ENCODE measurements around the gene DNAJC1. TPM values are rescaled to one million over a fixed set of nuclear protein-coding genes. Genes with fewer than 3 reads are reported as not detected.
"Not testable (repeated sequence)": the region's sequence is repeated elsewhere in the genome, so short reads cannot be mapped to it uniquely, and the experiment has no call there.

Gene DNAJC1
- polyA plus RNA-seq, 1 donor (not counting 4 experiments of a cell fraction or from before 2014, with no cell fraction given), result 24.8 TPM

DNA sequence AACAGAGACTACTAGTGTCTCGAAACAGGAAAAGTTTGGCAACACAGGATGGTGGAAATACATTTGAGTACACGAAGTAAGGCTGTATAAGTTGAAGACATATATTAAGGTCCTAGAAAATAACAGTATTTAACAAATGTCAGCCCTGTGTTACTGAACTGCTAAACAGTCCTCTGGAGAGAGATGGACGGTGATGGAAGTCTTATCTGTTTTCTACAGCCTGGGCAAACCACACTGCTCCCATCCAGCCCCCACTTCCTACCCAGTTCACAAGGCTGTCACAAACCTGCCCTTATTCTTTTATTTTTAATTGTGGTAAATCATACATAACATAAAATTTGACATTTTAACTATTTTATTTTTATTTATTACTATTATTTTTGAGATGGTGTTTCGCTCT, 179.1 kb downstream of the DNAJC1 start:
- DNase-seq (ENCODE audit: low read depth, low spot score) (no peak), FAIRE-seq (no peak)
- dilution Hi-C loops (cut with MboI; ENCODE audit: extremely low pct_ligation_motif_present, low sequenced_read_pairs), result no loop called here
- Histone ChIP-seq H3K9ac (ENCODE audit: control insufficient read depth, extremely low read depth, insufficient read depth, low read length) (no peak overlapping the region), H2AFZ (ENCODE audit: control insufficient read depth, low read length) (no peak overlapping the region), H3K27ac (ENCODE audit: control insufficient read depth, insufficient read depth, low read length) (no peak overlapping the region), H4K20me1 (ENCODE audit: control insufficient read depth, extremely low read depth, insufficient read depth, low read length) (no peaks in the 10 kb centered on the region), H3K4me3 (ENCODE audit: control insufficient read depth in 2 of 3, extremely low read depth in 1 of 3, insufficient read depth in 2 of 3, low read depth in 1 of 3, low read length in 3 of 3) (no peak overlapping the region), H3K27me3 (ENCODE audit: control insufficient read depth, extremely low read depth, insufficient read depth, low read length) (no peaks in the 10 kb centered on the region), H3K4me2 (ENCODE audit: control insufficient read depth, extremely low read depth, insufficient read depth, low read depth, low read length) (no peak overlapping the region), H3K9me1 (ENCODE audit: control insufficient read depth, extremely low read depth, insufficient read depth, low read length) (no peaks in the 10 kb centered on the region), H3K9me3 (ENCODE audit: control insufficient read depth, low read depth, low read length) (peaks cover 4% of the 10 kb centered on the region), H3K36me3 (ENCODE audit: control insufficient read depth in 2 of 2, extremely low read depth in 1 of 2, insufficient read depth in 2 of 2, low read length in 2 of 2) (no peaks in the 10 kb centered on the region), H3K79me2 (ENCODE audit: control insufficient read depth, insufficient read depth, low read length) (no peaks in the 10 kb centered on the region), H3K4me1 (ENCODE audit: control insufficient read depth, extremely low read depth, insufficient read depth, low read length) (no peaks in the 10 kb centered on the region)
- TF ChIP-seq EZH2 (IDR thresholded peaks at IDR 0.05; ENCODE audit: low read length), result no peak
- TF ChIP-seq, protein P1, sequence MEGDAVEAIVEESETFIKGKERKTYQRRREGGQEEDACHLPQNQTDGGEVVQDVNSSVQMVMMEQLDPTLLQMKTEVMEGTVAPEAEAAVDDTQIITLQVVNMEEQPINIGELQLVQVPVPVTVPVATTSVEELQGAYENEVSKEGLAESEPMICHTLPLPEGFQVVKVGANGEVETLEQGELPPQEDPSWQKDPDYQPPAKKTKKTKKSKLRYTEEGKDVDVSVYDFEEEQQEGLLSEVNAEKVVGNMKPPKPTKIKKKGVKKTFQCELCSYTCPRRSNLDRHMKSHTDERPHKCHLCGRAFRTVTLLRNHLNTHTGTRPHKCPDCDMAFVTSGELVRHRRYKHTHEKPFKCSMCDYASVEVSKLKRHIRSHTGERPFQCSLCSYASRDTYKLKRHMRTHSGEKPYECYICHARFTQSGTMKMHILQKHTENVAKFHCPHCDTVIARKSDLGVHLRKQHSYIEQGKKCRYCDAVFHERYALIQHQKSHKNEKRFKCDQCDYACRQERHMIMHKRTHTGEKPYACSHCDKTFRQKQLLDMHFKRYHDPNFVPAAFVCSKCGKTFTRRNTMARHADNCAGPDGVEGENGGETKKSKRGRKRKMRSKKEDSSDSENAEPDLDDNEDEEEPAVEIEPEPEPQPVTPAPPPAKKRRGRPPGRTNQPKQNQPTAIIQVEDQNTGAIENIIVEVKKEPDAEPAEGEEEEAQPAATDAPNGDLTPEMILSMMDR (optimal IDR thresholded peaks at IDR 0.05 in 1 of 3, IDR thresholded peaks at IDR 0.05 in 1 of 3, conservative IDR thresholded peaks at IDR 0.05 in 1 of 3; ENCODE audit: extremely low read depth in 1 of 3, insufficient read depth in 2 of 3, low read length in 3 of 3), result no peak

DNA sequence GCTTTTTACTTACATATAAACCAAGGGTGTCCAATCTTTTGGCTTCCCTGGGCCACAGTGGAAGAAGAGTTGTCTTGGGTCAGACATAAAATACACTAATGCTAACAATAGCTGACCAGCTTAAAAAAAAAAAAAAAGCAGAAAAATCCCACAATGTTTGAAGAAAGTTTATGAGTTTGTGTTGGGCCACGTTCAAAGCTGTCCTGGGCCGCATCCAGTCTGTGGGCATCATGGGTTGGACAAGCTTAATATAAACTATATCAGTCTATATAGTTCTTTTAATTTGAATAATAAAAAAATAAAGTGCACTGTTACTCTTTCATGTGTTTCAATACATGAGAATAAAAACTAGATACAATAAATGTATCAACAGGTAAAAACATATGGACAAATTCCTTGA, 179.9 kb downstream of the DNAJC1 start:
- H3K4me3 ChIP-seq (ENCODE audit: control insufficient read depth in 2 of 3, extremely low read depth in 1 of 3, insufficient read depth in 2 of 3, low read depth in 1 of 3, low read length in 3 of 3), result no peak overlapping the region
- H2AFZ ChIP-seq (ENCODE audit: control insufficient read depth, low read length), result no peak overlapping the region
- H3K4me1 ChIP-seq (ENCODE audit: control insufficient read depth, extremely low read depth, insufficient read depth, low read length), result no peaks in the 10 kb centered on the region
- H3K36me3 ChIP-seq (ENCODE audit: control insufficient read depth in 2 of 2, extremely low read depth in 1 of 2, insufficient read depth in 2 of 2, low read length in 2 of 2), result no peaks in the 10 kb centered on the region
- FAIRE-seq (no peak), DNase-seq (ENCODE audit: low read depth, low spot score) (no peak)
- no peaks in the 10 kb centered on the region for H3K27me3 ChIP-seq (ENCODE audit: control insufficient read depth, extremely low read depth, insufficient read depth, low read length)
- no peak overlapping the region for H3K4me2 ChIP-seq (ENCODE audit: control insufficient read depth, extremely low read depth, insufficient read depth, low read depth, low read length)
- H3K9me3 ChIP-seq (ENCODE audit: control insufficient read depth, low read depth, low read length), result peaks cover 4% of the 10 kb centered on the region
- TF ChIP-seq EZH2 (IDR thresholded peaks at IDR 0.05; ENCODE audit: low read length), result no peak
- TF ChIP-seq, protein P1 (optimal IDR thresholded peaks at IDR 0.05 in 1 of 3, IDR thresholded peaks at IDR 0.05 in 1 of 3, conservative IDR thresholded peaks at IDR 0.05 in 1 of 3; ENCODE audit: extremely low read depth in 1 of 3, insufficient read depth in 2 of 3, low read length in 3 of 3), result no peak
- H3K27ac ChIP-seq (ENCODE audit: control insufficient read depth, insufficient read depth, low read length), result no peak overlapping the region
- no peaks in the 10 kb centered on the region for H3K79me2 ChIP-seq (ENCODE audit: control insufficient read depth, insufficient read depth, low read length)
- H3K9me1 ChIP-seq (ENCODE audit: control insufficient read depth, extremely low read depth, insufficient read depth, low read length), result no peaks in the 10 kb centered on the region
- dilution Hi-C loops (cut with MboI; ENCODE audit: extremely low pct_ligation_motif_present, low sequenced_read_pairs), result no loop called here
- H4K20me1 ChIP-seq (ENCODE audit: control insufficient read depth, extremely low read depth, insufficient read depth, low read length), result no peaks in the 10 kb centered on the region
- H3K9ac ChIP-seq (ENCODE audit: control insufficient read depth, extremely low read depth, insufficient read depth, low read length), result no peak overlapping the region

DNA sequence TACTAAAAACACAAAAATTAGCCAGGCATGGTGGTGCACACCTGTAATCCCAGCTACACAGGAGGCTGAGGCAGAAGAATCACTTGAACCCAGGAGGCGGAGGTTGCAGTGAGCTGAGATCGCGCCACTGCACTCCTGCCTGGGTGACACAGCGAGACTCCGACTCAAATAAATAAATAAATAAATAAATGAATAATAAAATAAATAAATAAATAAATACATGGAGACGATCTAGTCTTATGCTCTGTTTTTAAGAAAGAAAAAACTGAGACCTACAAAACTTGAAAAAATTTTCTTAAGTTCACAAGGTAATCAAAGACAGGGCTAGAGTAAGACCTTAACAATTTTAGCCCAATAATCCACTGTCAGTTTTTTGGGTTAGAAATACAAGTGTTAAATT, 181.3 kb downstream of the DNAJC1 start:
- H3K27me3 ChIP-seq (ENCODE audit: control insufficient read depth, extremely low read depth, insufficient read depth, low read length); H2AFZ ChIP-seq (ENCODE audit: control insufficient read depth, low read length); H3K4me3 ChIP-seq (ENCODE audit: control insufficient read depth in 2 of 3, extremely low read depth in 1 of 3, insufficient read depth in 2 of 3, low read depth in 1 of 3, low read length in 3 of 3); H3K9me3 ChIP-seq (ENCODE audit: control insufficient read depth, low read depth, low read length); H3K4me1 ChIP-seq (ENCODE audit: control insufficient read depth, extremely low read depth, insufficient read depth, low read length); H3K9ac ChIP-seq (ENCODE audit: control insufficient read depth, extremely low read depth, insufficient read depth, low read length); H3K27ac ChIP-seq (ENCODE audit: control insufficient read depth, insufficient read depth, low read length); H3K36me3 ChIP-seq (ENCODE audit: control insufficient read depth in 2 of 2, extremely low read depth in 1 of 2, insufficient read depth in 2 of 2, low read length in 2 of 2); H3K9me1 ChIP-seq (ENCODE audit: control insufficient read depth, extremely low read depth, insufficient read depth, low read length); DNase-seq (ENCODE audit: low read depth, low spot score); H3K4me2 ChIP-seq (ENCODE audit: control insufficient read depth, extremely low read depth, insufficient read depth, low read depth, low read length); H3K79me2 ChIP-seq (ENCODE audit: control insufficient read depth, insufficient read depth, low read length); H4K20me1 ChIP-seq (ENCODE audit: control insufficient read depth, extremely low read depth, insufficient read depth, low read length); dilution Hi-C loops (cut with MboI; ENCODE audit: extremely low pct_ligation_motif_present, low sequenced_read_pairs); FAIRE-seq: not testable (repeated sequence)
